Stimulated activated CD4-positive, alpha-beta T cell treated with anti-CD3 and anti-CD28 coated beads, Interleukin-12 subunit alpha, Interleukin-12 subunit beta, amount 100 ng/mL, for 4 hours (primary cell): ENCODE results near the gene CATSPERD.

Experiments
- DNase-seq: peaks from one replicate; pipeline ENCODE4 v3.0.0-alpha.2; 2020

CATSPERD gene

GRCh38 chr19:5809053-5809452 is 88.6 kb downstream of the CATSPERD start:
- DNase-seq: no peak

GRCh38 chr19:5809469-5809868 is 89.0 kb downstream of the CATSPERD start:
- DNase-seq: no peak

GRCh38 chr19:5811117-5811516 is 90.7 kb downstream of the CATSPERD start:
- DNase-seq: no peak

GRCh38 chr19:5814123-5814851 is 93.8 kb downstream of the CATSPERD start:
- DNase-seq: no peak

- no peak for DNase-seq
Observed at GRCh38 chr19:5814852-5815246, 94.4 kb downstream of the CATSPERD start.

- DNase-seq: no peak
Observed at GRCh38 chr19:5817218-5817617, 96.8 kb downstream of the CATSPERD start.

- no peak for DNase-seq
Observed at GRCh38 chr19:5818594-5818993, 98.2 kb downstream of the CATSPERD start.

- DNase-seq: no peak
Observed at GRCh38 chr19:5820785-5821184, 100.3 kb downstream of the CATSPERD start.

- no peak for DNase-seq
Observed at GRCh38 chr19:5821521-5822180, 101.2 kb downstream of the CATSPERD start.

- DNase-seq: no peak
Observed at GRCh38 chr19:5822181-5822844, 101.9 kb downstream of the CATSPERD start.

- DNase-seq: no peak
Observed at GRCh38 chr19:5823579-5824281, 103.3 kb downstream of the CATSPERD start.

- DNase-seq: no peak
Observed at GRCh38 chr19:5824751-5825150, 104.3 kb downstream of the CATSPERD start.

- DNase-seq: no peak
Observed at GRCh38 chr19:5825178-5825577, 104.7 kb downstream of the CATSPERD start.

GRCh38 chr19:5826531-5827341 is 106.3 kb downstream of the CATSPERD start:
- DNase-seq: no peak

- DNase-seq: no peak
Observed at GRCh38 chr19:5827342-5827890, 107.0 kb downstream of the CATSPERD start.

- DNase-seq: peak; percentile 94
Observed at GRCh38 chr19:5827891-5828660, 107.6 kb downstream of the CATSPERD start.
